Calu3 (cell line): ENCODE measurements around the gene MGMT. TPM values are rescaled to one million over a fixed set of nuclear protein-coding genes. Genes with fewer than 3 reads are reported as not detected.

ENCODE experiments used
- BruUV-seq: library from RNA; stranded (reverse); fragments of 400-500 nt; replicated peaks from 2 replicates; lab custom pipeline; 2021; lab: Mats Ljungman, UMichigan
- CTCF ChIA-PET: fragments of 300-600 bp; sonication (Branson Sonifier 250); formaldehyde crosslinking; loops from one replicate; lab custom pipeline; 2022; ENCODE audit warnings: antibody characterized with exemption; lab: Charles Lee
- DNase-seq: peaks from one replicate; pipeline ENCODE4 v3.0.0; 2022
- H3K27ac Mint-ChIP-seq: one replicate; pipeline ENCODE4 v1.8.0; 2022; ENCODE audit warnings: mixed read lengths; ENCODE audit not compliant: unreplicated experiment
- H3K27me3 Mint-ChIP-seq: one replicate; pipeline ENCODE4 v1.8.0; 2022; ENCODE audit warnings: mixed read lengths; ENCODE audit not compliant: unreplicated experiment
- H3K36me3 Mint-ChIP-seq: one replicate; pipeline ENCODE4 v1.8.0; 2022; ENCODE audit warnings: mild to moderate bottlenecking, moderate library complexity, mixed read lengths; ENCODE audit not compliant: insufficient read depth, unreplicated experiment
- H3K4me1 Mint-ChIP-seq: one replicate; pipeline ENCODE4 v1.8.0; 2022; ENCODE audit warnings: mild to moderate bottlenecking, low read depth, mixed read lengths; ENCODE audit not compliant: unreplicated experiment
- H3K4me3 Mint-ChIP-seq: one replicate; pipeline ENCODE4 v1.8.0; 2022; ENCODE audit warnings: mild to moderate bottlenecking, low read depth, moderate library complexity, mixed read lengths; ENCODE audit not compliant: unreplicated experiment
- H3K9me3 Mint-ChIP-seq: one replicate; pipeline ENCODE4 v1.8.0; 2022; ENCODE audit warnings: low read depth, mixed read lengths; ENCODE audit not compliant: unreplicated experiment
- intact Hi-C: fragments of 100-400 bp; cut with micrococcal nuclease; formaldehyde crosslinking; loops from one replicate; pipeline ENCODE4 v1.10.0; 2022; ENCODE audit not compliant: unreplicated experiment
- total RNA-seq: library from RNA; stranded (reverse); gene quantifications from 2 replicates; pipeline ENCODE4 v1.2.3, GENCODE V29; 2022
- TF ChIP-seq, protein P1 (sequence below): fragments of 200-600 bp; IDR thresholded peaks from one replicate; pipeline ENCODE4 v1.8.0; 2022; ENCODE audit warnings: antibody characterized with exemption; ENCODE audit not compliant: unreplicated experiment

MGMT gene
- total RNA-seq, 1 experiment from 2014 or later = 8.3 TPM

- no peaks in the 10 kb centered on the region for H3K27me3 Mint-ChIP-seq
- CTCF ChIA-PET = interaction anchor here (0.6 kb wide), 1 partner anchor 10 kb away, joined by 3 read pairs; no protein-coding TSS in a partner anchor
- TF ChIP-seq, protein P1, sequence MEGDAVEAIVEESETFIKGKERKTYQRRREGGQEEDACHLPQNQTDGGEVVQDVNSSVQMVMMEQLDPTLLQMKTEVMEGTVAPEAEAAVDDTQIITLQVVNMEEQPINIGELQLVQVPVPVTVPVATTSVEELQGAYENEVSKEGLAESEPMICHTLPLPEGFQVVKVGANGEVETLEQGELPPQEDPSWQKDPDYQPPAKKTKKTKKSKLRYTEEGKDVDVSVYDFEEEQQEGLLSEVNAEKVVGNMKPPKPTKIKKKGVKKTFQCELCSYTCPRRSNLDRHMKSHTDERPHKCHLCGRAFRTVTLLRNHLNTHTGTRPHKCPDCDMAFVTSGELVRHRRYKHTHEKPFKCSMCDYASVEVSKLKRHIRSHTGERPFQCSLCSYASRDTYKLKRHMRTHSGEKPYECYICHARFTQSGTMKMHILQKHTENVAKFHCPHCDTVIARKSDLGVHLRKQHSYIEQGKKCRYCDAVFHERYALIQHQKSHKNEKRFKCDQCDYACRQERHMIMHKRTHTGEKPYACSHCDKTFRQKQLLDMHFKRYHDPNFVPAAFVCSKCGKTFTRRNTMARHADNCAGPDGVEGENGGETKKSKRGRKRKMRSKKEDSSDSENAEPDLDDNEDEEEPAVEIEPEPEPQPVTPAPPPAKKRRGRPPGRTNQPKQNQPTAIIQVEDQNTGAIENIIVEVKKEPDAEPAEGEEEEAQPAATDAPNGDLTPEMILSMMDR = no peak
- H3K36me3 Mint-ChIP-seq = no peaks in the 10 kb centered on the region
- H3K4me1 Mint-ChIP-seq = no peaks in the 10 kb centered on the region
- DNase-seq = no peak
- H3K9me3 Mint-ChIP-seq = peaks cover 10% of the 10 kb centered on the region
- no peak overlapping the region for H3K27ac Mint-ChIP-seq
- intact Hi-C loops = no loop called here
- BruUV-seq = no TSS peak
- H3K4me3 Mint-ChIP-seq = no peak overlapping the region
Observed at GRCh38 chr10:129675027-129675769, 208.2 kb downstream of the MGMT start.

DNA sequence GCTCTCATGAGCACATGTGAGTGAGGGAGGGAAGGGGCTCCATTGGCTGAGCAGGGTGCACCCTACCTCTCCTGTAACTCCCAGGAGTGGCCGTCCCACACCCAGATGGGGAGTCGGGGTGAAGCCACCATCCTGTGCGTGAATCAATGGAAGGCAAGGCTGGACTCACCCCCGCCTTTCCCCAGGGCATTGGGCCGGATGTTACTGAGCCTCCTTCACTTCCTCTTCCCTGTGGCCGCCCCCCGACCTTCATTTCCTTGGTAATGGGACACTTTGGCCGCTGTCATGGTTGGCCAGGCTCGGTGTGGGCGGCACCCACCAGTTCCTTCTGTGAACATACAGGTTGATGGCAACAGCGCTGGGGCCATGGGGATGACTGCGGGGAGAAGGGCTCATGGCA is 209.0 kb downstream of the MGMT start:
- no peak overlapping the region for H3K27ac Mint-ChIP-seq
- TF ChIP-seq, protein P1 = no peak
- no TSS peak for BruUV-seq
- CTCF ChIA-PET = no interaction called here
- intact Hi-C loops = no loop called here
- no peak overlapping the region for H3K4me3 Mint-ChIP-seq
- no peak for DNase-seq
- H3K4me1 Mint-ChIP-seq = no peaks in the 10 kb centered on the region
- H3K9me3 Mint-ChIP-seq = peaks cover 10% of the 10 kb centered on the region
- H3K36me3 Mint-ChIP-seq = no peaks in the 10 kb centered on the region
- H3K27me3 Mint-ChIP-seq = no peaks in the 10 kb centered on the region

DNA sequence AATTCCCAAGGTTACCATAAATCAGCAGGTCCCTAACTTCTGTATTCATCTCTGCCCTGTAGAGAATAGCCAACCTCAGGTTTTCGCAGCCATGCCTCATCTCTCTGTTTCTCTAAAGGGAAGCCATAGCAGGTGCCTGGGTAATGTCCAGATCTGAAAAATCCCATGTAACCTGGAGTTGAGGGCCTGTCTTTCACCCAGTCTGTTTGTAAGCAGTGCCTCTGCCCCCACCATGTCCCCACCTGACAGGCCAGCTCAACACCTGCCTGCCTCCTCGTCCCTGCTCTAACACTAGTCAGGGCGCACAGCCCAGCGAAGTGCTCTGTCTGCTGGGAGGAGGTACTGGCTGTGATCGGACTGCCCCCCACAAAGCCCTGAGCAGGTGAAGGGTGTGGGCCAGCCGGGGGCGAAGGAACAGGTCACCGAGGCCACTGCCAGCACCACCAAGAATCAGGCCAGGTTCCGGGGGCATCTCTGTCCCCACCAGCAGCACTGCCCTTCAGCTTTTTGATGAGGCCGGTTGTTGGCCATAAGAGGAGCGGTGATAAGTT is 210.4 kb downstream of the MGMT start:
- BruUV-seq = no TSS peak
- no peak overlapping the region for H3K27ac Mint-ChIP-seq
- intact Hi-C loops = no loop called here

DNA sequence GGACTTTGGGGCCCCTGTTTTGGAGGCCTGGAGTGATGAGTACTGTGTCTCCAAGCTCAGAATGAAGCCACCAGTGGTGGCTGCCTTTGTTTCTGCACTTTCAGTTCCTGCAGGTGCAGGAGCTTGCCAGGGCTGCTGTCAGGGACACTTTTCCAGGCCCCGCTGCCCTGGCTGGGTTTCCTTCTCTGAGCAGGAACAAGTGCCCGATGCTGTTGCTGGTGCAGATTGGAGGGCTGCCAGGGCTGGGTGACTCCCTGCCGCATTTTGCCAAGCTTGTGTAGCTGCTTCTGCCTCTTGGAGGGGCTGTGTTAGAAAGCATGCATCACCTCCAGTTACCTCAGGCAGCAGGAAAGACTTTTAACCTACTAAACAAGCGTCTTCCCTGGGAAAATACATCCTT is 211.1 kb downstream of the MGMT start:
- TF ChIP-seq, protein P1 = no peak
- H3K9me3 Mint-ChIP-seq = peaks cover 8% of the 10 kb centered on the region
- no TSS peak for BruUV-seq
- DNase-seq = no peak
- H3K27ac Mint-ChIP-seq = no peak overlapping the region
- H3K4me1 Mint-ChIP-seq = no peaks in the 10 kb centered on the region
- H3K27me3 Mint-ChIP-seq = no peaks in the 10 kb centered on the region
- H3K36me3 Mint-ChIP-seq = no peaks in the 10 kb centered on the region
- CTCF ChIA-PET = no interaction called here
- intact Hi-C loops = no loop called here
- H3K4me3 Mint-ChIP-seq = no peak overlapping the region

More for the DNA sequence above, 210.4 kb downstream of the MGMT start:
- no peaks in the 10 kb centered on the region for H3K27me3 Mint-ChIP-seq
- H3K9me3 Mint-ChIP-seq = peaks cover 9% of the 10 kb centered on the region
- no peak for DNase-seq
- H3K4me3 Mint-ChIP-seq = no peak overlapping the region
- no peaks in the 10 kb centered on the region for H3K36me3 Mint-ChIP-seq
- TF ChIP-seq, protein P1 = no peak
- H3K4me1 Mint-ChIP-seq = no peaks in the 10 kb centered on the region
- CTCF ChIA-PET = no interaction called here
